ENCODE measurements around the gene IL31.

Gene IL31

GRCh38 chr12:122152754-122153153 is 21.3 kb downstream of the IL31 start:
- DNase-seq: no peak

GRCh38 chr12:122150127-122150681 is 23.8 kb downstream of the IL31 start:
- no peak for DNase-seq

GRCh38 chr12:122148657-122149056 is 25.4 kb downstream of the IL31 start:
- DNase-seq: no peak

- no peak for DNase-seq
Observed at GRCh38 chr12:122147514-122148290, 26.3 kb downstream of the IL31 start.

DNA sequence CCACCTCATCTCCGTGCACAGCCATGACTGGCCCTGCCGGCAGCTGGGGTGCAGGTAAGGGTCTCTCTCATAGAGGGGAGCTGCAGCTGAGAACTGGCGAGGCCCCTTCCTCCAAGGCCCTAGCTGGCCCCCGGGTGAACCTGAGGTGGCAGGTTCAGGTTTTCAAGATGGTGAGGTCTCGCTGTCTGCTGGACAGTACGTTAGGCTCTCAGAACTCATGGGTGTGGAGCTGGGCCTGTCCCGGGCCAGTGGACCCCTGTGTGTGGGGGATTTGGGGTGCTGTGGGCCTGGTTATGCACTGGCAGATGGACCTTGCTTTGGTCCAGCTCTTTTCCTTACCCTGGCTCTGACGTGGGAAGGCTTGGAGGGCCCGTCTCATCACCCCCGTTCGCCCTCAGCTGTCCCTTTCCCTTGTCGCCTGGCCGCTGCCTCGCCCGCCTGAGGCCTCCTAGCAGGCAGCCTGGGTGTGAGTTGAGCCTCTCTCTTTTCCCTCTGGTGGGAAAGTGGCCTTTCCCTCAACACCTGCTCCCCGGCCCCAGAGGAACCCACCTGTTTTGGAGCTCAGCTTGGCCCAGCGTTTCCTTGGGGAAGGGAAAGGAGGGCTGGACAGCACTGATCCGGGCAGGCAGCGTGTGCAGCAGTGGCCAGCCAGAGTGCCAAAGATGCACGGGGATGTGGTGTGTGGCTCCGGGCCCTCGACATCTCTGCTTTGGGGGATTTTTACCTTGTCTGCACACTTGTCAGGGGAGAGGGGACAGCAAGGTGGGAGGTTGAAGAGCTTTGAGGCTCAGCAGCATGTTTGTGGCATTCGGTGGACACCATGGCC is 28.3 kb downstream of the IL31 start:
- DNase-seq: no peak

DNA sequence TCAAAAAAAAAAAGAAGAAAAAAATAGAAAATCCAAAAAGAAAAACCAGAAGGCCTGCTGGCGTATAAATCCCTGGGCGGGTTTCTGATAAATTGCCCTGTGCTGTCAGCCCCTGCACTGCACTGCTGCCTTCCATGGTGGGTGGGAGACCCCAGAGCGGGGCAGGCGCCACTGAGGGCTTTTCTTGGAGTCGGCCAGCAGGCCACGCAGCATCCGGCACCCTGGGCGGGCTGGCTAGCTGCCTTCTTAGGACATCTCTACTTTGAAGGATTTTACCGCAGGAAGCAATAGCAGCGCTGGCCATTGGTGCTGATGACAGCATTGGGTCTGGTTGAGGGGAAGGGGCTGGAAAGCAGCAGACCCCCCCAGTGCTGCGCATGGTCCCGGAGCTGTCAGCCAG is 29.1 kb downstream of the IL31 start:
- DNase-seq: no peak

- no peak for DNase-seq
Observed at GRCh38 chr12:122142857-122143256, 31.2 kb downstream of the IL31 start.

DNA sequence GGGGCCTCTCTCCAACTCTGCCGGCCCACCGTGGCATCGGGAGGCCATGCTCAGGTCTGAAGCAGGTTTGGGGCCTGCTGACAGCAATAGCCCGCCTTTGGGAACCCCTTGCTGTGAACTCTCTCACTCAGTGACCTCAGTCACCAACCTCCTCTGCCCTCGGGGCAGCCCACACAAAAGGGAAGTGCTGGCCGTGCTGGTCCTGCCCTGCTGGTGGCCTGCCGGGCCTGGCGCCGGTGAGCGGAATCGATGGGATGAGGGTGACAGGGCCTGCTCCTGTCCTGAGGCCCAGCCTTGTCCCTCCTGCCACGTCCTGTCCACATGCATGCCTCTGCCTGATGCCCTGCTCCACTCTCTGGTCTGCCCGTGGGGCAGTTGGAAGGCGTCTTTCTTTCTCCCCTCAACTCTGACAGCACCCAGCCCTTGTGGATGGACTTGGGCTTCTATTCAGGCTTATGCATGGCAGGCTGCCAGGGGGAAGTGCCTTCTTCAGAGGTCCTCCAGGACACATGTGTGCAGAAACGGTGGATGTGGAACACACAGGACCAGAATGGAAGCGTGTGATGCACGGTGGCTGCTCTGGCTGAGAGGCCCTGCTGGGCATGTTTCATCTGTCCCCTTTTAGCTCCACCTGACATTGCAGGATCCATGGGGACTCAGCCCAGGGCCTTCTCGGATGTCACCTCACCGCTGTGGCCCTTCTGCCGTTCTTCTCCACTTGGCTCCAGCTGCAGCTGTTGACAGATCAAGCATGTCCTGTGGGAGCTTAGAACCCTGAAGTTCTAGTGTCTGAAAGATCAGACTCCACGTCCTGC is 31.9 kb downstream of the IL31 start:
- DNase-seq: no peak

GRCh38 chr12:122140467-122141257 is 33.4 kb downstream of the IL31 start:
- DNase-seq: no peak

DNA sequence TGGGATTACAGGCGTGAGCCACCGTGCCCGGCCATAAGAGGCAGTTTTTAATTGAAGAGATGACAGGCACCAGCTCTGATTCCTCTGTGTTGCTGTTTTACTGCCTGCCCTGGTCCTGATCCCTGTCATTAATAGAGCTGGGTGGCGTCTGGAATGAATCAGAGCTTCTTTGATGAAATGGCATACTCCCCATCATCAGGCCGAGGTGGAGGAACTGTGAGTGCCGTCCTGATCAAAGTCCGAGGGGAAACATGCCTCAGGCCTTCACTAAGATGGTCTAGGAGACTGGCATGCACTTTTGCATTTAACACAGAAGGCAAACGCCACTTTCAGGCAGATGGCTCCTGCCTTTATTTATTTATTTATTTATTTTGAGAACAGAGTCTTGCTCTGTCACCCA is 34.1 kb downstream of the IL31 start:
- DNase-seq: no peak

- no peak for DNase-seq
Observed at GRCh38 chr12:122139266-122139665, 34.8 kb downstream of the IL31 start.

DNA sequence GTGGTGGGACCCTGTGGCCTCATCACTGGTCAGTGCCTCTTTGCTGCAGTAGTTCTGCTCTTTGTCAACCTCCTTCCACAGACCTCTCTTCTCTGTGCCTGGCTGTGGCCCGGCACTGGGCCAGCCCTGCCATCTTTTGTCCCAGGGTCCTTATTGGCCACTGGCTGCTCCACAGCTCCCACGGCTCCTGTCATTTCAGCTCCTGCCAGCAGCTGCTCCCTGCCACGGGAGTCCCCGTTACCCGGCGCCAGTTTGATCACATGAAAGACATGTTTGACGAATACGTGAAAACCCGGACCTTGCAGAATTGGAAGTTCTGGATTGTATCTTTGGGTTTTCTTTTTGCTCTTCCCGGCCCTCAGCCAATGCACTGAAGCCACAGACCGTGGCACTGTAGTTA is 35.4 kb downstream of the IL31 start:
- DNase-seq: no peak

DNA sequence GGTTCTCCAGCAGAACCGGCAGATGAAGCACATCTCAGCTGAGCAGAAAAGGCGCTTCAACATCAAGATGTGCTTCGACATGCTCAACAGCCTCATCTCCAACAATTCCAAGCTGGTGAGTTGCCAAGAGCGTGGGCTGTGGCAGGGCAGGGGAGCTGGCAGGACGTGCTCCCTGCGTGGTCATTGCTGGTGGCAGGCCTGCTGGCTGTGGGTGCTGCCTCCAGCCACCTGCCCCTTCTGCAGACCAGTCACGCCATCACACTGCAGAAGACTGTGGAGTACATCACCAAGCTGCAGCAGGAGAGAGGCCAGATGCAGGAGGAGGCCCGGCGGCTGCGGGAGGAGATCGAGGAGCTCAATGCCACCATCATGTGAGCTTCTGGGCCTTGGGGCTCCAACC is 35.8 kb downstream of the IL31 start:
- no peak for DNase-seq

GRCh38 chr12:122137681-122138080 is 36.3 kb downstream of the IL31 start:
- DNase-seq: no peak

DNA sequence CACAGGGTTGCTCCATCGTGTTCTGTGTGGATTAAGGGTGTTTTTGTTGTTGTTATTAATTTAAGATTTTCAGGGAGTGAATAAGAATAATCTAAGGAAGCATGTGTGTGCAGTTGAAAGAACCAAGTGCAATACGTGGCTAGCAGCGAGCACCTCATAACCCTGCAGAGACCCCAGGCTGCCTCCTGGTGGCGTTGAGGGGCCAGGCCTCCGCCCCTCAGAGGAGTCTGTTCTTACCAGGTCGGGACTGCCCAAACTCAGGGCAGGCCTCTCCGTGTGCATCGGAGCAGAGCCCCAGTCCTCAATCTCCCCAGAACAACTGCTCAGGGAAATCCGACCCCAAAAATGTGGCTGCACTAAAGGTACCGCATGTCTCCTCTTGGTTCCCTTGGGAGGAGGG is 36.8 kb downstream of the IL31 start:
- no peak for DNase-seq

- no peak for DNase-seq
Observed at GRCh38 chr12:122135437-122136031, 38.5 kb downstream of the IL31 start.

DNA sequence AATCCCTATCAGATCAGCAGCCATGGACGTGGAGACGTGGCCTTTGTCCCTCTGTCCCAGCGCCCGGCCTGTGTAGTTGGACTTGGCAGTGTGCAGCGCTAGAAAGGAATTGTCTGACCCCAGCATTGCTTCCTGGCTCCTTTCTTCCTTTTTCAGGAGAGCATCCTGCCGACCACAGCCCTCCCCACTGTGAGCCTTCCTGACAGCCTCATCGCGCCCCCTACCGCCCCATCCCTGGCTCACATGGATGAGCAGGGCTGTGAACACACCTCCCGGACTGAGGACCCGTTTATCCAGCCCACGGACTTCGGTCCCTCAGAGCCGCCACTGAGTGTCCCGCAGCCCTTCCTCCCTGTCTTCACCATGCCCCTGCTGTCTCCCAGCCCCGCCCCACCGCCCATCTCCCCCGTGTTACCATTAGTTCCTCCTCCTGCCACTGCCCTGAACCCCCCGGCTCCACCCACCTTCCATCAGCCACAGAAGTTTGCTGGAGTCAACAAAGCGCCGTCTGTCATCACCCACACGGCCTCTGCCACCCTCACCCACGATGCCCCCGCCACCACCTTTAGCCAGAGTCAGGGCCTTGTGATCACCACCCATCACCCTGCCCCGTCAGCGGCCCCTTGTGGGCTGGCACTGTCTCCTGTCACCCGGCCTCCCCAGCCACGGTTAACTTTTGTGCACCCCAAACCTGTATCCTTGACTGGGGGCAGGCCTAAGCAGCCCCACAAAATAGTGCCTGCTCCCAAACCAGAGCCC is 40.6 kb downstream of the IL31 start:
- DNase-seq: no peak

- DNase-seq: no peak
Observed at GRCh38 chr12:122130150-122130549, 43.9 kb downstream of the IL31 start.

DNA sequence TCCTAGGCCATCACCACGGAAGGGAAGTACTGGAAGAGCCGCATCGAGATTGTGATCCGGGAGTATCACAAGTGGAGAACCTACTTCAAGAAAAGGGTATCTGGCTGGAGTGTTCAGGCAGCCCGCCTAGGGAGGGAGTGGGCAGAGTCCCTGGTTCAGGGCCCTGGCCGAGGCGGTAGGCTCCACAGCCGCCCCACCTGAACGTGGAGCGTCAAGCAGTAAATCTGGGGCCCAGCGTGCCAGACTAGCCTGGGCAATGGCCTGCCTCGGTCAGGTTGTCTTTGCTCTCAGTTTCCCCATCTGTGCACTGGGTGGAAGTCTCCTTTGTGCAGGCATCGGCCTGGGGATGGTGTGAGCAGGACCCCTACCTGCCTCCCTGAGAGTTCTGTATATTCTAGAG is 44.9 kb downstream of the IL31 start:
- no peak for DNase-seq

DNA sequence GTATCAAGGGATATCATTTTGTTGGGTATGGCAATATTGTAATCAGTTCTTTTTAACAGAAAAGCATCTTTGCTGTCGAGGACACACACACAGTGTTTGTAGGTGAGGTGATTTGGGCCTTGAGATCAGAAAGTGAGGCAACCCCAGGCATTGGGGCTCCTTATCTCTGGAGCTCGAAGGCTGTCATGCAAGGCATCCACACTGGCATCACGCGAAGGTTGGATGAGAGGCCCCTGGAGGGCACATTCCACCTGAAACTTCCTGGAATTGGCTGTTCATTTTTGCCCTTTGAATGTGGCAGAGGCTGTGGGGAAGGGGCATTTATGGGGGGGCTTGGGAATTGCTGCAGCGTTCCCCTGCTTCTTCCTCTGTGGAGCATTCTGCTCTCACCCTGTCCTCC is 45.5 kb downstream of the IL31 start:
- DNase-seq: no peak

- no peak for DNase-seq
Observed at GRCh38 chr12:122127839-122128238, 46.2 kb downstream of the IL31 start.

Data from T-helper 9 cell (primary cell).